Skeletal muscle satellite cell (primary cell): ENCODE data around the gene PANK4.

Experiments
- H3K27me3 ChIP-seq: 2 replicates; pipeline ENCODE4 v1.7.0; 2013; ENCODE audit warnings: low read length; ENCODE audit not compliant: control insufficient read depth, insufficient read depth
- H3K36me3 ChIP-seq: 2 replicates; pipeline ENCODE4 v1.7.0; 2013; ENCODE audit warnings: mild to moderate bottlenecking, control low read depth, low read length; ENCODE audit not compliant: insufficient read depth
- H3K4me1 ChIP-seq: 2 replicates; pipeline ENCODE4 v1.7.0; 2013; ENCODE audit warnings: low read length; ENCODE audit not compliant: control insufficient read depth, insufficient read depth
- H3K4me2 ChIP-seq: 2 replicates; pipeline ENCODE4 v1.7.0; 2013; ENCODE audit warnings: mild to moderate bottlenecking, low read length
- H3K4me3 ChIP-seq: 2 replicates; pipeline ENCODE4 v1.7.0; 2013; ENCODE audit warnings: low read length
- H3K9ac ChIP-seq: 2 replicates; pipeline ENCODE4 v1.7.0; 2013; ENCODE audit warnings: mild to moderate bottlenecking, low read depth, low read length, moderate library complexity
- H3K9me3 ChIP-seq: replicated peaks from 2 replicates; pipeline ENCODE4 v1.7.0; 2013; ENCODE audit warnings: mild to moderate bottlenecking, control low read depth, low read length

PANK4 gene

DNA sequence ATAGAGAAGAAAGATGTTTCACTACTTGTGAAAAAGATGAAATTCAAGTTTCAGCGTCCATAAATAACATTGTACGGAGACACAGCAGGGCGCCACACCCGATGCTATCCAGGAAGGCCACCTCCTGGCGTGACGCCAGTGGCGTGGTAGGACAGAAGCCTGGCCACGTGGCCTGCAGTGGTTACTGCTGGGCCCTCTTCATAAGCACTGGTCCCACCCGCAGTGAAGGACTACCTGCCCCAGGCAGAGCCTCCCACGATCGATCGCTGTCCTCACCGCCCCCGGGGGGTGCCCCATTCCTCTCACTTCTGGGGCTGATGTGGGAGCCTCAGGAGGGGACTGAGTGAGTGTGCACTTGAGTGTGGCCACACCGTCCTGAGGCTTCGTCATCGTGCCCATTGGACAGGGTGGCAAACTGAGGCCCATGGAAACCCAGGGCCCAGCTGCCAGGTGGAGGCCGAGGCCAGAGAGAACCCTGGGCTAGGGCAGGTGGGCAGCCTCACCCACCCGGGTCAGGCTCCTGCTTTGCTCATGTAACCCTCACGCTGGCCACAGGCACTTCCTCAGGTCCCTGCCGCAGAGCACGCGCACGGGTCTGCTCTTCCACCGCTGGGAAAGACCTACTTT, 15.3 kb upstream of the PANK4 start:
- H3K4me2 ChIP-seq: no peak overlapping the region
- H3K27me3 ChIP-seq: no peaks in the 10 kb centered on the region
- H3K4me1 ChIP-seq: peaks cover 28% of the 10 kb centered on the region
- H3K4me3 ChIP-seq: no peak overlapping the region
- H3K36me3 ChIP-seq: no peaks in the 10 kb centered on the region
- H3K9me3 ChIP-seq: no peaks in the 10 kb centered on the region
- H3K9ac ChIP-seq: no peak overlapping the region

DNA sequence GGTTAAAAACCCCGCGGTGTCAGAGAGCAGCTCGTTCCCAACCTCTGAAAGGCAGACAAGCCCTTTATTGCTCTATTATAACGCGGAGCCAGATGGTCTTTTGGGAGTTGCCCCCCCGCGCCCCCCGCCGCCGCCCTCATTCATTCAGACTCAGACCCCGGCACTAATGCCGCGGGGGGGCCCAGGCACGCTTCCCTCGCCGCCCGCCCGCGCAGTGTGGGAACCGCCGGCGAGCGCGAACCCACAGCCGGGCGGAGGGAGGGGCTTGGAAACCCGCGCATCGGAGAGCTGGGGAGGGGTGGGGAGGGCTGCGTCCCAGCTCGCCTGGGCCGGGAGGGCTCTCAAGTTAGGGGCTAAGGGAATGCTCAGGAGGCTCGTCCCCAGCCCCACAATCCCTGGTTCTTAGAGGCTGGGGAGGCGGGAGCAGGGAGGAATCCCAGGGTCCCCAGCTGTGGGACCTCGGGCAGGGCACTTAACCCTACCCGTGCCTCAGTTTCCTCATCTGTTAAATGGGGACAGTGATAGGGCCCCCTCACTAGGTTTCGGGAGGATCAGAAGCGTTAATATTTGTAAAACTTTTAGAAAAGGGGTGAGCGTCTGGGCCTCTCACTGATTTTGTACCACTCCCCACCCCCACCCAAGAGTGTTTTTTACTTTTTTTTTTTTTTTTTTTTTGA, 14.6 kb upstream of the PANK4 start:
- Histone ChIP-seq H3K9me3 (no peaks in the 10 kb centered on the region), H3K36me3 (no peaks in the 10 kb centered on the region), H3K4me2 (no peak overlapping the region), H3K27me3 (no peaks in the 10 kb centered on the region), H3K4me3 (no peak overlapping the region), H3K9ac (no peak overlapping the region), H3K4me1 (peaks cover 22% of the 10 kb centered on the region)

DNA sequence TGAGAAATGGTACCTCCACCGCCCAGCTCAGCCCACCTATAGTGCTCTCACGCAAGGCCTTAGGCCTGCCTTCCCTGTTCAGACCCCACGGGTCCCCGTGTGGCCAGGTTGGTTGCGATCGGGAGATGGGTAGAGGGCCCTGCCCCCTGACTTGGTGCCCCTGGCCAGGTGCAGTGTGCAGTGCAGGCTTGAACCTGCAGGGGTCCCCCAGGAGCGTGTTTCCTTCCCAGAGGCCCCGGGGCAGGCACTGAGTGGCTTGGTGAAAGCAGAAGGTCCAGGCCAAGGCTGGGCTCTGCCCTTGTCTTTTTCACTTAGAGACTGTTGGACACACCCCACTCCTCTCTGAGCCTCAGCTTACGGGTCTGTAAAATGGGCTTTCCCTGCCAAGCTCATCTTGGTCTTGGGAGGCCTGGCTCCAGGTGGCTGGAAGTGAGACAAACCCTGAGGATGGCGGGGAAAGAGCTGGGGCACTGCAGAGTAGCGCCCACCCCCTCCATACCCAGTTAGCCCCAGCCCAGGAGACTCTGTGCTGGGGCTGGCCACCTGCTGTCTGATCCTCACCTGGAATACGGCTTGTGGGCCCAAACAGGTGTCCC, 13.0 kb upstream of the PANK4 start:
- H3K4me2 ChIP-seq: no peak overlapping the region

DNA sequence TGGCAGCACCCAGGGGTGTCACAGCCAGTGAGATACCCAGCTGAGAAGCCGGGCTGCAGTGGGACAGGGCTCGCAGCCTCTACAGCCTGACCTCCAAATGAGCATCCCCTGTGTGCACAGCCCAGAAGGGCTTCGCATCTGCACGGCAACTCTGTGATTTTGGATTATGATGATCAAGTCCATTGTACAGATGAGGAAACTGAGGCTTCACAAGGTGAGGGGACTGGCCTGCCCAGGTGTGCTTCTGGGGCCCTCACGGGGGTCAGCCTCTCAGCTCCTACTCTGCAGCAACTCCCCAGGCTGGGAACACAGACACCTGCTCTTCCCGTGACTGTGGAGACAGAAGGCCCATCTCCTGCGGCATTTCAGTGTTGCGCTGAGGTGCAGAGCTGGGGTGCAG, 12.5 kb upstream of the PANK4 start:
- no peak overlapping the region for H3K4me2 ChIP-seq
- H3K36me3 ChIP-seq: no peaks in the 10 kb centered on the region
- no peaks in the 10 kb centered on the region for H3K9me3 ChIP-seq
- H3K4me3 ChIP-seq: no peak overlapping the region
- H3K9ac ChIP-seq: no peak overlapping the region
- H3K4me1 ChIP-seq: peaks cover 25% of the 10 kb centered on the region
- H3K27me3 ChIP-seq: no peaks in the 10 kb centered on the region

More for the DNA sequence above, 13.0 kb upstream of the PANK4 start:
- Histone ChIP-seq H3K27me3 (no peaks in the 10 kb centered on the region), H3K36me3 (no peaks in the 10 kb centered on the region), H3K9me3 (no peaks in the 10 kb centered on the region), H3K9ac (no peak overlapping the region), H3K4me1 (peaks cover 25% of the 10 kb centered on the region), H3K4me3 (no peak overlapping the region)

DNA sequence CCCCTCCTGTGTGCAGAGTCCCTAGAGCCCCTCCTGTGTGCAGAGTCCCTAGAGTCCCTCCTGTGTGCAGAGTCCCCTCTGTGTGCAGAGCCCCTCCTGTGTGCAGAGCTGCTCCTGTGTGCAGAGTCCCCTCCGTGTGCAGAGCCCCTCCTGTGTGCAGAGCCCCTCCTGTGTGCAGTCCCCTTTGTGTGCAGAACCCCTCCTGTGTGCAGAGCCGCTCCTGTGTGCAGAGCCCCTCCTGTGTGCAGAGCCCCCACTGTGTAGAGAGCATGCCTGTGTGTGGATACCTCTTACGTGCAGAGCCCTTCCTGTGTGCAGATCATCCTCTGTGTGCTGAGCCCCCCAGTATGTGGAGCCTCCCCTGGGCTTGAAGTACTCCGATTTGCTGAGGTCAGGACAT, 12.0 kb upstream of the PANK4 start:
- Histone ChIP-seq H3K9me3 (no peaks in the 10 kb centered on the region), H3K4me2 (no peak overlapping the region), H3K27me3 (no peaks in the 10 kb centered on the region), H3K9ac (no peak overlapping the region), H3K4me3 (no peak overlapping the region), H3K36me3 (no peaks in the 10 kb centered on the region), H3K4me1 (peaks cover 25% of the 10 kb centered on the region)

DNA sequence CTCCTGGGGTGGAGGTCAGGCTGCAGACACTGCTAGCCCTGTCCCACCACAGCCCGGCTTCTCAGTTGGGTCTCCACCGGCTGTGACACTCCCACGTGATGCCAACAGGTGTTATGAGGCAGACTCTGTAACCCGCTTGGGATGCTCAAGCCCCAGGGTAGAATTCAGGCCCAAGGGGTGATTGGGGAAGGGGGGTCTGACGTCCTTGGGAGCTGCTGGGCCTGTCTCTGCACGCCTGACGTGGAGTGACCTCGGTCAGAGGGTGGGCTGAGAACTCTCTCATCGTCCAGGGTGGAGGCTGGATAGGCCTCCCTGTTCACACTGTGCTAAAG, 11.4 kb upstream of the PANK4 start:
- H3K9me3 ChIP-seq: no peaks in the 10 kb centered on the region
- no peak overlapping the region for H3K4me2 ChIP-seq

DNA sequence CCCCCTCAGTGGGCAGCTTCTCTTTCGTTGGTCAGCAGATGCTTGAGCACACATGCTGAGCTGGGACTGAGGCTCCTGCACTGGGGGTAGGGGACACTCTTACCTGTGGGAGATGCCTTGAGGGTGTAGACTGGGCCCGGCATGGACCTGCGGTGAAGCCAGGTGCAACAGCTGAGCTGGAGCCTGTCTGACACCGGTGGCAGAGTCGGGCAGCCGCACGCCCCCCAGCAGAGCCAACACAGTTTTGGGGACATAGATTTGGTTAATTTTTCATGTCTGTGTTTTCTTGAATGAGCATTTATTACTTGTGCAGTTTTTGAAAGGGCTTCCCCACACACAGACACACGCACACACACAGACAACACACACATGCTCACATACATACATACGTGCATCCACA, 9.6 kb upstream of the PANK4 start:
- Histone ChIP-seq H3K36me3 (no peaks in the 10 kb centered on the region), H3K4me2 (no peak overlapping the region), H3K9me3 (no peaks in the 10 kb centered on the region), H3K4me3 (no peak overlapping the region), H3K4me1 (peaks cover 47% of the 10 kb centered on the region), H3K9ac (no peak overlapping the region), H3K27me3 (no peaks in the 10 kb centered on the region)

More for the DNA sequence above, 11.4 kb upstream of the PANK4 start:
- Histone ChIP-seq H3K4me1 (peaks cover 31% of the 10 kb centered on the region), H3K27me3 (no peaks in the 10 kb centered on the region), H3K9ac (no peak overlapping the region), H3K36me3 (no peaks in the 10 kb centered on the region), H3K4me3 (no peak overlapping the region)

DNA sequence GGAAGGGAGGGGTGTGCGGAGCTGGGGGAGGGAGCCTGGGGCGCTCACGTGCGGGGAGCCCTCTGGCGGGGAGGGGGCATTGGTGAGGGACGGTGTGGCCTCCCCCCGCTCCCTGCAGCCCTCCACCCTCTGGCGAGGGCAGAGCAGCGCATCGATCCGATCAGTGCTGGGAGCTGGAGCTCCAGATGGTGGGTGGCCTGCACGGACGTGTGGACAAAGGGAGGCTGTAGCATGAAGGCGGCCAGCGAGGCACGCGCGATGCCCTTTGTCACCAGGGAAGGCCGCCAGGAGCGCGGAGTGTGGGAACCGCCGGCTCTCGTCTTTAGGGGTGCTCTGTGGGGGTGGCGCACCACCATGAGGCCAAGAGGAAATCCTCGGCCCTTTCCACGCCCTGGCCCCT, 9.1 kb upstream of the PANK4 start:
- Histone ChIP-seq H3K4me3 (no peak overlapping the region), H3K4me1 (peaks cover 52% of the 10 kb centered on the region), H3K36me3 (no peaks in the 10 kb centered on the region), H3K27me3 (no peaks in the 10 kb centered on the region), H3K4me2 (no peak overlapping the region), H3K9me3 (no peaks in the 10 kb centered on the region), H3K9ac (no peak overlapping the region)

DNA sequence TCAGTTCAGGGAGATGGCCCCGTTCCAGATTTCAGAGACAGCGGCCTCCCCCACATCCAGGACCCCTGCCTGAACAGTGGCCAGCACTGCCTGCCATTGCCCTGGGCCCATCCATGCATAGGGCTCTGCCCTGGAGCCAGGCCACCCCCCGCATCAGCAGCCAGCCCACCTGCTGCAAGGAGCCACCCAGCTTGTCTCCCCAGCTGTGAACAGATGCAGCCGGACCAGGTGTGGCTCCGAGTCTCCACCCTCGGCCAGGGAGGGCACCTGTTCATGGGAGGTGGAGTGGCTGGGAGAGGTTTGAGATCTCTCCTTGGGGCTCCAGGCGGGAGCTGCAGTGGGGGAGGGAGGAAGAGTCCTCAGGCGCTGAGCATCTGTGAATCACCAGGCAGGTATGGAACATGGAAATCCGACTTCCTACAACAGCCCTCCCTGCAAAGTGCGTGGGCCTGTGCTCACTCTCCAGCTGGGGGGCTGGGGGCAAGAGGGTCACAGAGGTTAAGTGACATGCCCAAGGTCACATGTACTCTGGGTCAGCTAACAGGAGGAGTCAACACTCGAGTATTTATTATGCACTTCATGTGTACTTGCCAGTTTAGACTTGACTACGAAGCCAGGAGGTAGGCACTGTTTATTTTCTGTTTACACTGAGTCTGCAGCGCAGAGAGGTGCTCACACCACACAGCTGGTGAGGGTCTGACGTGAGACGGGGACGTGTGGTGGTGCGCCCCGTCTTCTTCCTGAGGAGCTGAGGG, 8.5 kb upstream of the PANK4 start:
- peaks cover 54% of the 10 kb centered on the region for H3K4me1 ChIP-seq
- peak overlapping the region; percentile 24 for H3K4me3 ChIP-seq
- H3K27me3 ChIP-seq: no peaks in the 10 kb centered on the region
- no peaks in the 10 kb centered on the region for H3K36me3 ChIP-seq
- H3K9ac ChIP-seq: no peak overlapping the region
- H3K9me3 ChIP-seq: no peaks in the 10 kb centered on the region
- peak overlapping the region; percentile 39 for H3K4me2 ChIP-seq

DNA sequence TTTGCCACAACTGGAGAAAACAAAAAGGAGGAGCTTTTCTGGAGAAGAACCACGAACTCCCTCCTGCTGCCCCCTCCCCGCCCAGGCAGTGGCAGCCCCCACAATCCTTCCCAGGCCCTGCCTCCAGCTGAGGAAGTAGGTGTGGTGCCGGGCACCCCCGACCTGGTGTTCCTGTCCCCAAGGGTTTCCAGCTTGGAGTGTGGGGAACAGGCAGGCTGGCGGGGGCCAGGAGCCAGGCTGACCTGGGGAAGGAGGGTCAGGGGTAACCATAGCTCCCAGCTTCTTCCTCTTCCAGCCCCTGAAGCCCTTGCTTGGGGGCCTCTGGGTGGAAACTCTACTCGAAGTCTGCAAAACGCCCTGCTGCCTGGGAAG, 7.9 kb upstream of the PANK4 start:
- H3K9ac ChIP-seq: no peak overlapping the region
- no peaks in the 10 kb centered on the region for H3K27me3 ChIP-seq
- H3K4me2 ChIP-seq: peak overlapping the region; percentile 39
- H3K4me1 ChIP-seq: peaks cover 56% of the 10 kb centered on the region
- H3K4me3 ChIP-seq: no peak overlapping the region
- no peaks in the 10 kb centered on the region for H3K36me3 ChIP-seq
- no peaks in the 10 kb centered on the region for H3K9me3 ChIP-seq

DNA sequence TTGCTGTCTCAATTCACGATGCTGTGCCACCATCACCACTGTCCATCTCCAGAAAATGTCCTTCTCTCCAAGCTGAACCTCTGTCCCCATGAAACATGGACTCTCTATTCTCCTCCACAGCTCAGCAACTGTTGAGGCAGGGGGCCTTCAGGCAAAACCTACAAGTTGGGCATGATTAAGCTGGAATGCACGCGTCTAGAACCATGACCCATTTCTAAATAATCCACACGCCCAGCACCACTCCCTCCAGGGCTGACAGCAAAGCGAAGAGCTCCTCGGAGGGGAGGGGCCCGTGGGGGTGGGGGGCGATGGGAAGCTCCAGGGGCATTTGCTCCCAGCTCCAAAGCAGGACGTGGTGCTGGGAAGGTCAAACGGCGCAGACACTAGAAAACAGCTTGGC, 7.0 kb upstream of the PANK4 start:
- H3K36me3 ChIP-seq: no peaks in the 10 kb centered on the region
- H3K4me2 ChIP-seq: peak overlapping the region; percentile 29
- H3K9ac ChIP-seq: peak overlapping the region; percentile 10
- H3K9me3 ChIP-seq: no peaks in the 10 kb centered on the region
- H3K27me3 ChIP-seq: no peaks in the 10 kb centered on the region
- H3K4me3 ChIP-seq: peak overlapping the region; percentile 0
- H3K4me1 ChIP-seq: peaks cover 64% of the 10 kb centered on the region
